ENCODE results near the gene TBXAS1.

TBXAS1 gene

GRCh38 chr7:140056431-140057142, 227.5 kb downstream of the TBXAS1 start:
- no peak for DNase-seq (ENCODE audit: extremely low spot score)
- ChIA-PET POLR2A (no interaction called here), CTCF (no interaction called here)
- no peak for TF ChIP-seq HDGF (IDR thresholded peaks at IDR 0.05; ENCODE audit: borderline replicate concordance)
- TF ChIP-seq L3MBTL2 (conservative IDR thresholded peaks at IDR 0.05): no peak
- no peak for TF ChIP-seq LEF1 (IDR thresholded peaks at IDR 0.05; ENCODE audit: borderline replicate concordance)
- TF ChIP-seq TARDBP (IDR thresholded peaks at IDR 0.05): no peak
- TF ChIP-seq SUZ12 (IDR thresholded peaks at IDR 0.05): no peak
- no peak for TF ChIP-seq NFRKB (IDR thresholded peaks at IDR 0.05)
- no peak for TF ChIP-seq ARNT (IDR thresholded peaks at IDR 0.05)
- no peak for TF ChIP-seq FOXA1 (IDR thresholded peaks at IDR 0.05)
- TF ChIP-seq ZNF384 (IDR thresholded peaks at IDR 0.05): no peak
- no peak for TF ChIP-seq SP1 (IDR thresholded peaks at IDR 0.05)
- no peak for TF ChIP-seq FOXM1 (IDR thresholded peaks at IDR 0.05; ENCODE audit: borderline replicate concordance)
- no peak for TF ChIP-seq FOXK2 (IDR thresholded peaks at IDR 0.05)

GRCh38 chr7:140057143-140057535, 228.1 kb downstream of the TBXAS1 start:
- ChIA-PET POLR2A (no interaction called here), CTCF (no interaction called here)
- no peak for DNase-seq (ENCODE audit: extremely low spot score)
- no peak for TF ChIP-seq HDGF (IDR thresholded peaks at IDR 0.05; ENCODE audit: borderline replicate concordance)
- no peak for TF ChIP-seq CTBP1 (IDR thresholded peaks at IDR 0.05; ENCODE audit: borderline replicate concordance)

DNA sequence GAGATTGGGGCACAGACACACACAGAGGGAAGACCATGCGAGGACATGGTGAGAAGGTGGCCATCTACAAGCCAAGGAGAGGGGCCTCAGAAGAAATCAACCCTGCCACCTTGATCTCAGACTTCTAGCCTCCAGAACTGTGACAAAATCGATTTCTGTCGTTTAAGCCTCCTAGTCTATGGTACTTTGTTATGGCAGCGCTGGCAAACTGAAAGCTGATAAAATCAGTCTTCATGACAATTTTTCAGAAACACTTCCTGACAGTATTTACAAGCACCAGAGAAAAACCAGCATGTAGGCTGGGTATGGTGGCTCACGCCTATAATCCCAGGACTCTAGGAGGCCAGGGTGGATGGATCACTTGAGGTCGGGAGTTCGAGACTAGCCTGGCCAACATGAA, 229.5 kb downstream of the TBXAS1 start:
- CTCF ChIA-PET: no interaction called here
- POLR2A ChIA-PET: no interaction called here
- TF ChIP-seq FOXK2 (IDR thresholded peaks at IDR 0.05) (no peak), HDGF (IDR thresholded peaks at IDR 0.05; ENCODE audit: borderline replicate concordance) (no peak), TARDBP (IDR thresholded peaks at IDR 0.05) (no peak), ELF4 (IDR thresholded peaks at IDR 0.05) (no peak), ZNF384 (IDR thresholded peaks at IDR 0.05) (no peak)
- DNase-seq (ENCODE audit: extremely low spot score): no peak

DNA sequence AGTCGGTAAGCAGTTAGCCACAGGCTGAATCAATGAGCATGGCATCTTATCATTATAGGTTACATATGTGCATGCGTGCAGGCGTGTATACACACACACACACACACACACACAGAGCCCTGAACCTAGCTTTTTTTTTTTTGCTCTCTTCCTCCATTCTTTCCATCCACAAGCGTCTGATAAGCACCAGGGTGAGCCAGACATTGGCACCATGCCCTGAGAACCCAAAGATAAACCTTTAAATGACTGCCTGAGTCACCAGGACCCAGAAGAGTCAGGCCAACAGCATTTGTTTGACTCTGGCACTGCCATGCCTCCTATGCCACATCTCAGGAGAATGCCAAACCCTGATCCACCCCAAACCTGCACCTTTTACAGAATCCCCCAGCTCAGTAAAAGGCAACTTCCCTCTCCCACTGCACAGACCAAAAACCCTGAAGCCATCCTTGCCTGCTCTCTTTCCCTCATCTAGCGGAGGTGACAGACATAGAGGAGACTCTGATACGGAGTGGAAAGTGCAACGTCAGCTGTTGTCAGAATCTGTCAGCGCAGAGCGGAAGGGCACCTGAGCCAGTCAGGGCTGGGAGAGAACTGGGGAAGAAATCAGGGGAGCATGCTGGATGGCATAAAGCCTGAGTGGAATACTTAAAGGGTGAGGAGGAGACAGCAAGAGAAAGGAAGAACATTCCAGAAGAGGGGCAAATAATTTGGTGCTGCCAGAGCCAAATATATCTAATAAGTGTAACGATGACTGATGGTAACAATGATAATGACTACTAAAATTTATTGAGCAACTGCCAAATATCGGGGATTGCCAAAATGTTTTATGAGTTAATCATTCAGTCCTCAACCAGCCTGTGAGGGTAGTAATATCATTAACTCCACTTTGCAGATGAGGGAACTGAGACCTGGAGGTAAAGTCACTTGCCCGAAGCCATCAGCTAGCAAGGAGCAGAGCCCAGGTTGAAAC, 230.5 kb downstream of the TBXAS1 start:
- ChIA-PET CTCF (interaction anchor here (0.5 kb wide), 1 partner anchor 18 kb away, joined by 3 read pairs; no protein-coding TSS in a partner anchor), POLR2A (no interaction called here)
- no peak for DNase-seq (ENCODE audit: extremely low spot score)
- no peak for TF ChIP-seq CTBP1 (IDR thresholded peaks at IDR 0.05; ENCODE audit: borderline replicate concordance)
- TF ChIP-seq PKNOX1 (IDR thresholded peaks at IDR 0.05): no peak
- TF ChIP-seq FOXA1 (IDR thresholded peaks at IDR 0.05): no peak
- TF ChIP-seq FOXM1 (IDR thresholded peaks at IDR 0.05; ENCODE audit: borderline replicate concordance): no peak
- no peak for TF ChIP-seq HDGF (IDR thresholded peaks at IDR 0.05; ENCODE audit: borderline replicate concordance)
- no peak for TF ChIP-seq ELF4 (IDR thresholded peaks at IDR 0.05)
- no peak for TF ChIP-seq ZNF384 (IDR thresholded peaks at IDR 0.05)
- TF ChIP-seq SP1 (IDR thresholded peaks at IDR 0.05): no peak
- TF ChIP-seq ARNT (IDR thresholded peaks at IDR 0.05): no peak
- TF ChIP-seq FOXK2 (IDR thresholded peaks at IDR 0.05): no peak
- TF ChIP-seq BHLHE40 (IDR thresholded peaks at IDR 0.05; ENCODE audit: borderline replicate concordance): no peak
- no peak for TF ChIP-seq L3MBTL2 (conservative IDR thresholded peaks at IDR 0.05)
- TF ChIP-seq NFRKB (IDR thresholded peaks at IDR 0.05): no peak
- no peak for TF ChIP-seq TARDBP (IDR thresholded peaks at IDR 0.05)
- TF ChIP-seq LEF1 (IDR thresholded peaks at IDR 0.05; ENCODE audit: borderline replicate concordance): no peak
- TF ChIP-seq SUZ12 (IDR thresholded peaks at IDR 0.05): no peak

- TF ChIP-seq PKNOX1 (IDR thresholded peaks at IDR 0.05) (no peak), SUZ12 (IDR thresholded peaks at IDR 0.05) (no peak), FOXM1 (IDR thresholded peaks at IDR 0.05; ENCODE audit: borderline replicate concordance) (no peak), SP1 (IDR thresholded peaks at IDR 0.05) (no peak), NFRKB (IDR thresholded peaks at IDR 0.05) (no peak), CTBP1 (IDR thresholded peaks at IDR 0.05; ENCODE audit: borderline replicate concordance) (no peak), ELF4 (IDR thresholded peaks at IDR 0.05) (no peak), FOXA1 (IDR thresholded peaks at IDR 0.05) (no peak), LEF1 (IDR thresholded peaks at IDR 0.05; ENCODE audit: borderline replicate concordance) (no peak), FOXK2 (IDR thresholded peaks at IDR 0.05) (no peak)
- ChIA-PET CTCF (no interaction called here), POLR2A (no interaction called here)
- DNase-seq (ENCODE audit: extremely low spot score): no peak
Measured at GRCh38 chr7:140060243-140060630, 231.2 kb downstream of the TBXAS1 start.

GRCh38 chr7:140060788-140061606, 231.9 kb downstream of the TBXAS1 start:
- TF ChIP-seq NFRKB (IDR thresholded peaks at IDR 0.05) (no peak), SP1 (IDR thresholded peaks at IDR 0.05) (no peak), FOXK2 (IDR thresholded peaks at IDR 0.05) (no peak), PKNOX1 (IDR thresholded peaks at IDR 0.05) (no peak), ELF4 (IDR thresholded peaks at IDR 0.05) (no peak), ARNT (IDR thresholded peaks at IDR 0.05) (no peak), CTBP1 (IDR thresholded peaks at IDR 0.05; ENCODE audit: borderline replicate concordance) (no peak), FOXM1 (IDR thresholded peaks at IDR 0.05; ENCODE audit: borderline replicate concordance) (no peak), TARDBP (IDR thresholded peaks at IDR 0.05) (no peak), LEF1 (IDR thresholded peaks at IDR 0.05; ENCODE audit: borderline replicate concordance) (no peak), SUZ12 (IDR thresholded peaks at IDR 0.05) (no peak), ZNF384 (IDR thresholded peaks at IDR 0.05) (no peak), HDGF (IDR thresholded peaks at IDR 0.05; ENCODE audit: borderline replicate concordance) (no peak), FOXA1 (IDR thresholded peaks at IDR 0.05) (no peak), L3MBTL2 (conservative IDR thresholded peaks at IDR 0.05) (no peak)
- DNase-seq (ENCODE audit: extremely low spot score): no peak
- CTCF ChIA-PET: interaction anchor here (0.7 kb wide), 1 partner anchor 247 kb away, joined by 5 read pairs; no protein-coding TSS in a partner anchor
- POLR2A ChIA-PET: interaction anchor here (1.2 kb wide), 1 partner anchor 115 kb away, joined by 3 read pairs; no protein-coding TSS in a partner anchor

Measured in HEK293T (cell line).